ENCODE results near the gene MYOM1.

The MYOM1 gene

DNA sequence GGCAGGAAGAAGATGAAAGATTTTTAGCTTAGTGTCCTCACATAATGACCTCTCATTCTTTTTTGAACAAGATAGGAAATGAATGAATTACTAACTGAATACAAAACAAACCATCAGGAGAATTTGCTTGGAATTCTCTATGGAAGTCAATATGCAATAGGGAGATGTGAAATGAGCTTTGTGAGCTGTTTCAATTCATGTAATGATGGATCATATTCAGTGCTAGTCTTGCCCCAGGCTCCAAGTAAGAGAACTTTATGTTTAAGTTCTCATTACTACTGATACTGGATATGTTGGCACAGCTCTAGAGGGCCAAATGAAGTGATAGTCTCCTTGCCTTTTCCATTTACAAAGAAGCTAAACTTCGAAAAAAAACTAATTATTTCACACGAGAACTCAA lies 29.2 kb downstream of the MYOM1 start:
- no peak overlapping the region for H3K4me3 ChIP-seq (replicated peaks; ENCODE audit: low read depth, low read length)
- DNase-seq (ENCODE audit: extremely low read depth, low read depth), result no peak
- TF ChIP-seq, protein P1, sequence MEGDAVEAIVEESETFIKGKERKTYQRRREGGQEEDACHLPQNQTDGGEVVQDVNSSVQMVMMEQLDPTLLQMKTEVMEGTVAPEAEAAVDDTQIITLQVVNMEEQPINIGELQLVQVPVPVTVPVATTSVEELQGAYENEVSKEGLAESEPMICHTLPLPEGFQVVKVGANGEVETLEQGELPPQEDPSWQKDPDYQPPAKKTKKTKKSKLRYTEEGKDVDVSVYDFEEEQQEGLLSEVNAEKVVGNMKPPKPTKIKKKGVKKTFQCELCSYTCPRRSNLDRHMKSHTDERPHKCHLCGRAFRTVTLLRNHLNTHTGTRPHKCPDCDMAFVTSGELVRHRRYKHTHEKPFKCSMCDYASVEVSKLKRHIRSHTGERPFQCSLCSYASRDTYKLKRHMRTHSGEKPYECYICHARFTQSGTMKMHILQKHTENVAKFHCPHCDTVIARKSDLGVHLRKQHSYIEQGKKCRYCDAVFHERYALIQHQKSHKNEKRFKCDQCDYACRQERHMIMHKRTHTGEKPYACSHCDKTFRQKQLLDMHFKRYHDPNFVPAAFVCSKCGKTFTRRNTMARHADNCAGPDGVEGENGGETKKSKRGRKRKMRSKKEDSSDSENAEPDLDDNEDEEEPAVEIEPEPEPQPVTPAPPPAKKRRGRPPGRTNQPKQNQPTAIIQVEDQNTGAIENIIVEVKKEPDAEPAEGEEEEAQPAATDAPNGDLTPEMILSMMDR (IDR thresholded peaks at IDR 0.05; ENCODE audit: low read depth, low read length, missing control alignments), result no peak

DNA sequence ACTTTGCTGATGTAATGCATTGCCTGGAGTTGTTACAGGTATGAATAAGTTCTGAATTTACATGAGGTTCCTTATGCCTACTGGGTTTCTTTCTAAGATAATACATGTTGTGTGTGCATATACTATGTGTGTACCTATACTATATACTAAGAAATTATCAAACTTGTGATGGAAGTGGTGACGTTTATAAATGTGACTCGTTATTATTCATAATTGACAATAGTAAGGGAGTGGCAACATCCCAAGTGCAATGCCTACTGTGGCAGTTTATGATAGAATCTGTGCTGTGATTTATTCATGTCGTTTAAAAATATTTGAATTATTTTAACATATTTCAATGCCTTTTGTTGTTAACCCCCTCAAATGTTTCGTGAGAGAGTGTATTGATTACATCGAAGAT lies 29.9 kb downstream of the MYOM1 start:
- DNase-seq (ENCODE audit: extremely low read depth, low read depth), result no peak
- TF ChIP-seq, protein P1 (IDR thresholded peaks at IDR 0.05; ENCODE audit: low read depth, low read length, missing control alignments), result no peak
- H3K4me3 ChIP-seq (replicated peaks; ENCODE audit: low read depth, low read length), result no peak overlapping the region

DNA sequence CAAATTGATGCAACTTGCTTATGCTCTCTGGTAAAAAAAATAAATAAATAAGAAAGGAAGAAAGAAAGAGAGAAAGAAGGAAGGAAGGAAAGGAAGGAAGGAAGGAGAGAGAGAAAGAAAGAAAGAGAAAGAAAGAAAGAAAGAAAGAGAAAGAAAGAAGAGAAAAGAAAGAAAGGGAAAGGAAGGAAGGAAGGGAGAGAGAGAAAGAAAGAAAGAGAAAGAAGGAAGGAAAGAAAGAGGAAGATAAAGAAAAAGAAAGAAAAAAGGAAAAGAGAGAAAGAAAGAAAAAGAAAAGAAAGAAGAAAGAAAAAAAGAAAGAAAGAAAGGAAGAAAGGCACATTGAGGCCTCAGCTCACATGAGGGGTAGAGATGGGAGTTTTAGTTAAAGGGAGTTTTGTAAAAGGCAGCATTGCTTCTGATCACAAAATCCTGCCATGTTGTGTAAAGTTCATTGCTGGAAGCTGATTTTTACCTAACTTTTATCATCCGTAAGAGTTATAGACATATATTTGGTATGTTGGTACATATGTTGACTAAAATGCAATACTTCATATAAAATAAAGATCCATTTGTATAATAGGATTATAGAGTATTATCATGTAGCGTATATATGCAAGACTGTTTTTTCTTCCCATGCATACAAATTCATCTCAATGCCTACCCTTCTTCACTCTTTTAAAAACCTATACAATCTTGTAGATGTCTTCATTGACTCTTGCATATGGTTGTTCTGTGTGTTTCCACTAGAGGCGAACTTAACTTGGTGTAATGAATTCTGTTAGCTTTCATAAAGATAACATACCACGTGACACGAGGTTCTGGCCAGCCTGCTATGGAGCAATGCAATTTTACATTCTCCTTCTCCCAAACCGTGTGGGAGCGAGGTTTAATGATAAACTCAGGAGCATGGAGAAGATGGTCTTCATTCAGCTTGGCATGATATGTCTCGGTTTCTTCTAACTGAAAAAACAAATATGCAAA lies 32.8 kb downstream of the MYOM1 start:
- no peak for DNase-seq (ENCODE audit: extremely low read depth, low read depth)
- TF ChIP-seq, protein P1 (IDR thresholded peaks at IDR 0.05; ENCODE audit: low read depth, low read length, missing control alignments), result no peak
- no peak overlapping the region for H3K4me3 ChIP-seq (replicated peaks; ENCODE audit: low read depth, low read length)

DNA sequence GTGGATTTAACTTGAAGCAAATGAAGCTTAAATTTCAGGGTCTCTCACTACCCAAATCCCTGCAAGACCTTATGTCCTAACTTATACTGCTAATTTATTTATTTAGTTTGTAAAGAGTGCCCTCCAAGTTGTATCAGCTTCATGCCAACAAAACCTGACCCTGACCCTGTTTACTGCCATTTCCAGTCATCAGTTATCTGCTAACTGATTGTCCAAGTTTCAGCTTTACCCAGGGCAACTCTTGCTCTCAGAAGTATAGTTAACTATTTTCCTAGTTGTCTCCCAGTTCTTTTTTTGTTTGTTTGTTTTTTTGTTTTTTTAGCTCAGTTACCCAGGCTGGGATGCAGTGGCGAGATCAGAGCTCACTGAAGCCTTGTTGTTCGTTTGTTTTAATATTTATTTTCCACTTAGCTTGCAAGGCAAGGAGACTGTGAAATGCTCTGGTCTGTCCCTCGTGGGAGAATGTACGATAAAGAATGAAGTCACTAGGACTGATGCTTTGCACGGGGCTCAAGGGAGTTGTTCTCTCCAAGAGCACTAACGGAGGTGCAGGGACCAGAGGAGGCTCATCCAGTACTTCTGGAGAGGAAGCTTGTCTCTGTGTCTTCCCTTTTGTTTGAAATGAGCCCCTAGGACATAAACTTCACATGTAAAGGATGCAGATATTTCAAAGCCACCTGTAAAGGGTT lies 35.3 kb downstream of the MYOM1 start:
- H3K4me3 ChIP-seq (replicated peaks; ENCODE audit: low read depth, low read length), result no peak overlapping the region
- no peak for DNase-seq (ENCODE audit: extremely low read depth, low read depth)
- TF ChIP-seq, protein P1 (IDR thresholded peaks at IDR 0.05; ENCODE audit: low read depth, low read length, missing control alignments), result no peak

DNA sequence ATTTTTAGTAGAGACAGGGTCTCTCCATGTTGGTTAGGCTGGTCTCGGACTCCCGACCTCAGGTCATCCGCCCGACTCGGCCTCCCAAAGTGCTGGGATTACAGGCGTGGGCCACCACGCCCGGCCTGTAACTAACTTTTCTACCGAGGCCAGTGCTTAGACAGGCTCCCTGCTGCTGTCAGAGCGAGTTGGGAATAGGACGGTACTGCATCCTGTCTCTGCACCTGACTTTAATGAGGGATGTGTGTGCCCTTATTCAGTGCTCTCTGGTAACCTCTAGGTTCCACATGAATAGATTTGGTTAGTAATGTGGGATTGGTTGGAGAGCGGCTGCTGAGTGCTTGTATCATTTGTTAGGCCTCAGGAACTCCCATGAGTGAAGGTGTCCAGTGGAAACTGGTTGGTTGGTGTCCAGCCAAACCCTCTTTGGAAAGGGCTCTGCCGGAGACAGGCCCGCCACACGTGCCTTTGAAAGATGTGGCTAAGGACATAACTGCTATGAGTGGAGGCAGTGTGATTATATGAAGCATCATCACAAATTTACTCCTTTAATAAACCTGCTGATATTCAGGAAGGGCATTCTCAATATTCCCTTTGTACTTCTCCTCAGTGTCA lies 36.6 kb downstream of the MYOM1 start:
- TF ChIP-seq, protein P1 (IDR thresholded peaks at IDR 0.05; ENCODE audit: low read depth, low read length, missing control alignments), result no peak
- no peak for DNase-seq (ENCODE audit: extremely low read depth, low read depth)

DNA sequence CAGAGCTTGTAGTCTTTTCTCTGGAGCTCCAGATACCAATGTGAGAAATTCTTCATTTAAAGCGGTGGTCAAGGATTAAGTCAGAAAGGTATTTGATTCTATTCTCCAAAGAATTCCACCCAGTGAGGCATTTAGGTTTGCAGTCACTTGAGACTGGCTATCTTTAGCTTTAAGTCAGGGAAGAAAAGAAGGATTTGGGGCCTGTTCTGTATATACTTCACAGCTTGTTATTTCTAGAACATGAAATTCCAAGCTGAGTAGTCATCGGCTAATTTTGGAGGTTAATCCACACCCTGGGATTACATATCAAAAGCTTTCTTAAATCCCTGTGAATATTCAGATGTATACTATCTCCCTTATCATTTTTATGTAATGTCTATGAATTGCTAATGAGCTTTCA lies 39.4 kb downstream of the MYOM1 start:
- DNase-seq (ENCODE audit: extremely low read depth, low read depth), result no peak
- TF ChIP-seq, protein P1 (IDR thresholded peaks at IDR 0.05; ENCODE audit: low read depth, low read length, missing control alignments), result no peak
- no peak overlapping the region for H3K4me3 ChIP-seq (replicated peaks; ENCODE audit: low read depth, low read length)

More for the DNA sequence above, 36.6 kb downstream of the MYOM1 start:
- H3K4me3 ChIP-seq (replicated peaks; ENCODE audit: low read depth, low read length), result no peak overlapping the region

Measured in HFF-Myc (cell line).